ENCODE results near the gene KCTD16. TPM values are rescaled to one million over a fixed set of nuclear protein-coding genes. Genes with fewer than 3 reads are reported as not detected.

Gene KCTD16
- polyA plus RNA-seq, 1 donor (not counting 4 experiments of a cell fraction or from before 2014, with no cell fraction given): 0.04 TPM

DNA sequence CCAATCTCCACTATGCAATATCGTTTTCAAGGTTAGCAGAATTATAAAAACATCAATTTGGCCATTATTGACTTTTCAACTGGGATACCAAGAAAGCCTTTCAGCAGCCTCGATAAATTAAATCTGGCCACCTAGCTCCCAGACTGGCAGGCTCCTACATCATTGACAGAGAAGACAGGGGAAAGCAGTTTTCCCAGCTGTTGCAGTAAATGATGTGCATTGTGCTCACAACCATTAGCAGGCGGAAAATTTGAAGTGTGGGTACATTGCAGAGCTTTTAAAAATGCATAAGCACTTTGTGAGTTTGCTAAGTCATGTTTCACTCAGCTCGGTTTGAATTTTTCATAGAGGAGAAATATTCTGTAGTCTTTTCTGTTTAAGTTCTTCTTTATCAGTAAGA, 297.9 kb downstream of the KCTD16 start:
- Histone ChIP-seq H2AFZ (ENCODE audit: control insufficient read depth, low read length) (no peak overlapping the region), H3K36me3 (ENCODE audit: control insufficient read depth in 2 of 2, extremely low read depth in 1 of 2, insufficient read depth in 2 of 2, low read length in 2 of 2) (no peaks in the 10 kb centered on the region), H3K4me2 (ENCODE audit: control insufficient read depth, extremely low read depth, insufficient read depth, low read depth, low read length) (no peak overlapping the region), H3K4me1 (ENCODE audit: control insufficient read depth, extremely low read depth, insufficient read depth, low read length) (no peaks in the 10 kb centered on the region), H3K9me3 (ENCODE audit: control insufficient read depth, low read depth, low read length) (no peaks in the 10 kb centered on the region), H3K27me3 (ENCODE audit: control insufficient read depth, extremely low read depth, insufficient read depth, low read length) (no peaks in the 10 kb centered on the region), H4K20me1 (ENCODE audit: control insufficient read depth, extremely low read depth, insufficient read depth, low read length) (no peaks in the 10 kb centered on the region), H3K27ac (ENCODE audit: control insufficient read depth, insufficient read depth, low read length) (no peak overlapping the region), H3K9me1 (ENCODE audit: control insufficient read depth, extremely low read depth, insufficient read depth, low read length) (no peaks in the 10 kb centered on the region), H3K4me3 (ENCODE audit: control insufficient read depth in 2 of 3, extremely low read depth in 1 of 3, insufficient read depth in 2 of 3, low read depth in 1 of 3, low read length in 3 of 3) (no peak overlapping the region), H3K9ac (ENCODE audit: control insufficient read depth, extremely low read depth, insufficient read depth, low read length) (no peak overlapping the region), H3K79me2 (ENCODE audit: control insufficient read depth, insufficient read depth, low read length) (no peaks in the 10 kb centered on the region)
- DNase-seq (ENCODE audit: low read depth, low spot score) (no peak), FAIRE-seq (no peak)
- dilution Hi-C loops (cut with MboI; ENCODE audit: extremely low pct_ligation_motif_present, low sequenced_read_pairs): no loop called here
- TF ChIP-seq, protein P1, sequence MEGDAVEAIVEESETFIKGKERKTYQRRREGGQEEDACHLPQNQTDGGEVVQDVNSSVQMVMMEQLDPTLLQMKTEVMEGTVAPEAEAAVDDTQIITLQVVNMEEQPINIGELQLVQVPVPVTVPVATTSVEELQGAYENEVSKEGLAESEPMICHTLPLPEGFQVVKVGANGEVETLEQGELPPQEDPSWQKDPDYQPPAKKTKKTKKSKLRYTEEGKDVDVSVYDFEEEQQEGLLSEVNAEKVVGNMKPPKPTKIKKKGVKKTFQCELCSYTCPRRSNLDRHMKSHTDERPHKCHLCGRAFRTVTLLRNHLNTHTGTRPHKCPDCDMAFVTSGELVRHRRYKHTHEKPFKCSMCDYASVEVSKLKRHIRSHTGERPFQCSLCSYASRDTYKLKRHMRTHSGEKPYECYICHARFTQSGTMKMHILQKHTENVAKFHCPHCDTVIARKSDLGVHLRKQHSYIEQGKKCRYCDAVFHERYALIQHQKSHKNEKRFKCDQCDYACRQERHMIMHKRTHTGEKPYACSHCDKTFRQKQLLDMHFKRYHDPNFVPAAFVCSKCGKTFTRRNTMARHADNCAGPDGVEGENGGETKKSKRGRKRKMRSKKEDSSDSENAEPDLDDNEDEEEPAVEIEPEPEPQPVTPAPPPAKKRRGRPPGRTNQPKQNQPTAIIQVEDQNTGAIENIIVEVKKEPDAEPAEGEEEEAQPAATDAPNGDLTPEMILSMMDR (optimal IDR thresholded peaks at IDR 0.05 in 1 of 3, IDR thresholded peaks at IDR 0.05 in 1 of 3, conservative IDR thresholded peaks at IDR 0.05 in 1 of 3; ENCODE audit: extremely low read depth in 1 of 3, insufficient read depth in 2 of 3, low read length in 3 of 3): no peak
- no peak for TF ChIP-seq EZH2 (IDR thresholded peaks at IDR 0.05; ENCODE audit: low read length)

GRCh38 chr5:144469106-144469505, 298.4 kb downstream of the KCTD16 start:
- no peak overlapping the region for H3K9ac ChIP-seq (ENCODE audit: control insufficient read depth, extremely low read depth, insufficient read depth, low read length)
- dilution Hi-C loops (cut with MboI; ENCODE audit: extremely low pct_ligation_motif_present, low sequenced_read_pairs): no loop called here
- no peak overlapping the region for H3K4me3 ChIP-seq (ENCODE audit: control insufficient read depth in 2 of 3, extremely low read depth in 1 of 3, insufficient read depth in 2 of 3, low read depth in 1 of 3, low read length in 3 of 3)
- H2AFZ ChIP-seq (ENCODE audit: control insufficient read depth, low read length): no peak overlapping the region
- no peak for TF ChIP-seq EZH2 (IDR thresholded peaks at IDR 0.05; ENCODE audit: low read length)
- TF ChIP-seq, protein P1 (optimal IDR thresholded peaks at IDR 0.05 in 1 of 3, IDR thresholded peaks at IDR 0.05 in 1 of 3, conservative IDR thresholded peaks at IDR 0.05 in 1 of 3; ENCODE audit: extremely low read depth in 1 of 3, insufficient read depth in 2 of 3, low read length in 3 of 3): no peak
- FAIRE-seq: no peak
- no peaks in the 10 kb centered on the region for H3K9me3 ChIP-seq (ENCODE audit: control insufficient read depth, low read depth, low read length)
- DNase-seq (ENCODE audit: low read depth, low spot score): no peak
- H3K27me3 ChIP-seq (ENCODE audit: control insufficient read depth, extremely low read depth, insufficient read depth, low read length): no peaks in the 10 kb centered on the region
- no peaks in the 10 kb centered on the region for H3K9me1 ChIP-seq (ENCODE audit: control insufficient read depth, extremely low read depth, insufficient read depth, low read length)
- no peaks in the 10 kb centered on the region for H3K79me2 ChIP-seq (ENCODE audit: control insufficient read depth, insufficient read depth, low read length)
- no peaks in the 10 kb centered on the region for H3K4me1 ChIP-seq (ENCODE audit: control insufficient read depth, extremely low read depth, insufficient read depth, low read length)
- H3K4me2 ChIP-seq (ENCODE audit: control insufficient read depth, extremely low read depth, insufficient read depth, low read depth, low read length): no peak overlapping the region
- H3K36me3 ChIP-seq (ENCODE audit: control insufficient read depth in 2 of 2, extremely low read depth in 1 of 2, insufficient read depth in 2 of 2, low read length in 2 of 2): no peaks in the 10 kb centered on the region
- H4K20me1 ChIP-seq (ENCODE audit: control insufficient read depth, extremely low read depth, insufficient read depth, low read length): no peaks in the 10 kb centered on the region
- no peak overlapping the region for H3K27ac ChIP-seq (ENCODE audit: control insufficient read depth, insufficient read depth, low read length)
